ENCODE measurements around the gene FAM78A. TPM values are rescaled to one million over a fixed set of nuclear protein-coding genes. Genes with fewer than 3 reads are reported as not detected.

Gene FAM78A
- total and polyA plus RNA-seq, 2 donors (not counting 1 experiment from before 2014, with no cell fraction given): 42.9 to 58.3 TPM

- intact Hi-C loops (cut with micrococcal nuclease): no loop called here
- Histone ChIP-seq H3K4me1 (ENCODE audit: control insufficient read depth in 2 of 2, insufficient read depth in 2 of 2, low read length in 2 of 2) (peaks cover 19 to 27% of the 10 kb centered on the region in 2 donors), H4K20me1 (ENCODE audit: control insufficient read depth, insufficient read depth, low read length, poor library complexity, severe bottlenecking) (no peaks in the 10 kb centered on the region), H3K4me3 (ENCODE audit: control extremely low read depth in 1 of 5, extremely low read depth in 1 of 5, insufficient read depth in 1 of 5, low read depth in 2 of 5, low read length in 4 of 5) (peak overlapping the region in 1 of 5 experiments; percentile 65), H3K27me3 (replicated peaks in 1 of 4; ENCODE audit: control extremely low read depth in 1 of 4, control insufficient read depth in 3 of 4, insufficient read depth in 4 of 4, low read length in 3 of 4) (no peaks in the 10 kb centered on the region), H3K79me2 (ENCODE audit: control insufficient read depth, insufficient read depth, low read length) (no peaks in the 10 kb centered on the region), H3K9ac (ENCODE audit: low read length) (no peak overlapping the region), H3K36me3 (replicated peaks in 1 of 2; ENCODE audit: control extremely low read depth in 1 of 2, control insufficient read depth in 1 of 2, extremely low read depth in 1 of 2, insufficient read depth in 2 of 2, low read length in 1 of 2) (peaks cover 0 to 19% of the 10 kb centered on the region in 2 experiments), H3K9me3 (ENCODE audit: control extremely low read depth in 1 of 3, control insufficient read depth in 2 of 3, insufficient read depth in 1 of 3, low read length in 2 of 3) (no peaks in the 10 kb centered on the region), H3K27ac (ENCODE audit: low read length in 2 of 2) (peak overlapping the region in 1 of 2 donors; percentile 63), H2AFZ (ENCODE audit: insufficient read depth, low read depth, low read length, poor library complexity, severe bottlenecking) (peak overlapping the region; percentile 97), H3K4me2 (replicated peaks; ENCODE audit: low read depth, low read length, poor library complexity, severe bottlenecking) (peak overlapping the region; percentile 86)
- H3K4me3 Mint-ChIP-seq: no peak overlapping the region
- H3K9me3 Mint-ChIP-seq (ENCODE audit: insufficient read depth): no peaks in the 10 kb centered on the region
- ChIA-PET CTCF (interaction anchor here (0.6 to 1.9 kb wide), 7 partner anchors 11 to 99 kb away, joined by 3 to 6 read pairs (median 4); no protein-coding TSS in a partner anchor), POLR2A (interaction anchor here (0.5 to 3.2 kb wide), 5 partner anchors 16 to 348 kb away, joined by 3 to 16 read pairs (median 10); partner anchors contain the start of gene FAM78A)
- 96% methylated on average over 3 of the region's 7 CpGs for WGBS (ENCODE audit: insufficient coverage)
- no peak for ATAC-seq (ENCODE audit: low read depth)
- DNase-seq: no peak
- no peaks in the 10 kb centered on the region for H3K27me3 Mint-ChIP-seq
- TF ChIP-seq EZH2 (IDR thresholded peaks at IDR 0.05; ENCODE audit: borderline replicate concordance, insufficient read depth, low read depth, low read length, poor library complexity, severe bottlenecking): no peak
- TF ChIP-seq CTCF (IDR thresholded peaks at IDR 0.05): no peak
- peaks cover 20% of the 10 kb centered on the region for H3K4me1 Mint-ChIP-seq
- no peak overlapping the region for H3K27ac Mint-ChIP-seq
Observed at GRCh38 chr9:131237291-131237690, 39.0 kb downstream of the FAM78A start.

GRCh38 chr9:131236761-131237160, 39.5 kb downstream of the FAM78A start:
- H3K36me3 ChIP-seq (replicated peaks in 1 of 2; ENCODE audit: control extremely low read depth in 1 of 2, control insufficient read depth in 1 of 2, extremely low read depth in 1 of 2, insufficient read depth in 2 of 2, low read length in 1 of 2): peaks cover 0 to 23% of the 10 kb centered on the region in 2 experiments
- Mint-ChIP-seq H3K9me3 (ENCODE audit: insufficient read depth) (no peaks in the 10 kb centered on the region), H3K27me3 (no peaks in the 10 kb centered on the region), H3K27ac (peak overlapping the region; percentile 65), H3K4me3 (no peak overlapping the region), H3K4me1 (peaks cover 20% of the 10 kb centered on the region)
- H3K4me1 ChIP-seq (ENCODE audit: control insufficient read depth in 2 of 2, insufficient read depth in 2 of 2, low read length in 2 of 2): peaks cover 19 to 27% of the 10 kb centered on the region in 2 donors
- ChIA-PET CTCF (interaction anchor here (0.6 to 1.9 kb wide), 2 partner anchors 37 to 58 kb away, joined by 3 to 4 read pairs; no protein-coding TSS in a partner anchor), POLR2A (interaction anchor here (2.0 to 3.2 kb wide), 2 partner anchors 20 to 40 kb away, joined by 6 to 10 read pairs; partner anchors contain the start of gene FAM78A)
- H3K27me3 ChIP-seq (replicated peaks in 1 of 4; ENCODE audit: control extremely low read depth in 1 of 4, control insufficient read depth in 3 of 4, insufficient read depth in 4 of 4, low read length in 3 of 4): no peaks in the 10 kb centered on the region
- no peak overlapping the region for H3K4me2 ChIP-seq (replicated peaks; ENCODE audit: low read depth, low read length, poor library complexity, severe bottlenecking)
- DNase-seq: no peak
- no peak for ATAC-seq (ENCODE audit: low read depth)
- no peak overlapping the region for H3K4me3 ChIP-seq (ENCODE audit: control extremely low read depth in 1 of 5, extremely low read depth in 1 of 5, insufficient read depth in 1 of 5, low read depth in 2 of 5, low read length in 4 of 5)
- no peaks in the 10 kb centered on the region for H3K79me2 ChIP-seq (ENCODE audit: control insufficient read depth, insufficient read depth, low read length)
- intact Hi-C loops (cut with micrococcal nuclease): no loop called here
- no peak overlapping the region for H3K9ac ChIP-seq (ENCODE audit: low read length)
- TF ChIP-seq CTCF (IDR thresholded peaks at IDR 0.05) (no peak), EZH2 (IDR thresholded peaks at IDR 0.05; ENCODE audit: borderline replicate concordance, insufficient read depth, low read depth, low read length, poor library complexity, severe bottlenecking) (no peak)
- WGBS (ENCODE audit: insufficient coverage): 100% methylated on average over 3 of the region's 5 CpGs
- H3K27ac ChIP-seq (ENCODE audit: low read length in 2 of 2): no peak overlapping the region
- H2AFZ ChIP-seq (ENCODE audit: insufficient read depth, low read depth, low read length, poor library complexity, severe bottlenecking): no peak overlapping the region
- no peaks in the 10 kb centered on the region for H4K20me1 ChIP-seq (ENCODE audit: control insufficient read depth, insufficient read depth, low read length, poor library complexity, severe bottlenecking)
- no peaks in the 10 kb centered on the region for H3K9me3 ChIP-seq (ENCODE audit: control extremely low read depth in 1 of 3, control insufficient read depth in 2 of 3, insufficient read depth in 1 of 3, low read length in 2 of 3)

Measured in B cell (primary cell).